ENCODE measurements around the gene CACNA1C.

The CACNA1C gene

GRCh38 chr12:2347844-2348481 is 295.2 kb downstream of the CACNA1C start:
- no peak for DNase-seq

- no peak for DNase-seq
Measured at GRCh38 chr12:2348482-2348852, 295.7 kb downstream of the CACNA1C start.

- no peak for DNase-seq
Measured at GRCh38 chr12:2351161-2351560, 298.4 kb downstream of the CACNA1C start.

- no peak for DNase-seq
Measured at GRCh38 chr12:2352203-2352602, 299.4 kb downstream of the CACNA1C start.

GRCh38 chr12:2353281-2353680 is 300.5 kb downstream of the CACNA1C start:
- DNase-seq = no peak

- DNase-seq = no peak
Measured at GRCh38 chr12:2353691-2354090, 300.9 kb downstream of the CACNA1C start.

- DNase-seq = no peak
Measured at GRCh38 chr12:2354151-2354991, 301.6 kb downstream of the CACNA1C start.

- no peak for DNase-seq
Measured at GRCh38 chr12:2355198-2355597, 302.4 kb downstream of the CACNA1C start.

GRCh38 chr12:2355604-2356003 is 302.8 kb downstream of the CACNA1C start:
- DNase-seq = no peak

GRCh38 chr12:2356601-2357125 is 303.9 kb downstream of the CACNA1C start:
- DNase-seq = no peak

GRCh38 chr12:2358986-2359658 is 306.3 kb downstream of the CACNA1C start:
- no peak for DNase-seq

- no peak for DNase-seq
Measured at GRCh38 chr12:2359725-2360629, 307.2 kb downstream of the CACNA1C start.

- no peak for DNase-seq
Measured at GRCh38 chr12:2360630-2361170, 307.9 kb downstream of the CACNA1C start.

- DNase-seq = no peak
Measured at GRCh38 chr12:2363836-2364609, 311.2 kb downstream of the CACNA1C start.

GRCh38 chr12:2364631-2365051 is 311.9 kb downstream of the CACNA1C start:
- DNase-seq = no peak

GRCh38 chr12:2366711-2367110 is 313.9 kb downstream of the CACNA1C start:
- DNase-seq = no peak

- DNase-seq = no peak
Measured at GRCh38 chr12:2372178-2372577, 319.4 kb downstream of the CACNA1C start.

GRCh38 chr12:2372735-2373134 is 319.9 kb downstream of the CACNA1C start:
- DNase-seq = no peak

- no peak for DNase-seq
Measured at GRCh38 chr12:2373307-2373706, 320.5 kb downstream of the CACNA1C start.

GRCh38 chr12:2374092-2374906 is 321.5 kb downstream of the CACNA1C start:
- DNase-seq = no peak

GRCh38 chr12:2375871-2376270 is 323.1 kb downstream of the CACNA1C start:
- no peak for DNase-seq

Data from amniotic stem cell (primary cell).